GM18511 (cell line): ENCODE results near the gene HOXC4.
"Not testable (repeated sequence)": the region's sequence is repeated elsewhere in the genome, so short reads cannot be mapped to it uniquely, and the experiment has no call there.

Experiments used
- ATAC-seq: cut with Tn5 transposase; IDR thresholded peaks from one replicate; pipeline ENCODE4 v1.9.1; 2021; ENCODE audit warnings: mild to moderate bottlenecking, moderate library complexity; ENCODE audit not compliant: unreplicated experiment

The HOXC4 gene

DNA sequence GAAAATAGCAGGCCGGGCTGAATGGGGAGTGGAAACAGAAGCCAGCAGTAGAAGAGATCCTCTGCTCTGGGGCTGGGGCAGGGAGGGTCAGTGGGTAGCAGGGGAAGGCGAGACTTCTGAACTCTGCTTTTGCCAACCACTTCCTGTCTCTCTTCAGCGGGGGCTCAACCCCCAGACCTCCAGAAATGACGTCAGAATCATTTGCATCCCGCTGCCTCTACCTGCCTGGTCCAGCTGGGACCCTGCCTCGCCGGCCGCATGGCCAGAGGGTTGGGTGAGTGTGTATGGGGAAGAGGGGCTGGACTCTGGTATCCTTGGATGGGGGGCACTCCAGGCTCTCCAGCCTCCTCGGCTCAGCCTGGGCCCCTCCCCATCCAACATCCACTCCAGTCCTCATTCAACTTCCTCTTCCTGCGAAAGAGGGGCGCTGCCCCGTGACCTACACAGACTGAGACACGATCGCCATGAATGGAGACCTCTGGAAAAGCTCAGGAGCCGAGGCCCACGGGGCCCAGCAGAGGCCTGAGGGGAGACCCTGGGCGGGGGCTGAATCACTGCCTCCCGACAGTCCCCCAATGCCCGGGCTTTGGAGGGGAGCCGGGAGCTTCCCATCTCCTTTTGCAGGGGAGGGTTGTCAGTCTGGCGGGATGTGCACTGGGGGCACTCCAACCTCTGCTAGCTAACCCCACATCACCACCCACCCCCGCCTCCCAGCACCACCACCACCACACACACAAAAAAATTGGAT, 458 bp upstream of the HOXC4 start:
- peak; percentile 79 for ATAC-seq

DNA sequence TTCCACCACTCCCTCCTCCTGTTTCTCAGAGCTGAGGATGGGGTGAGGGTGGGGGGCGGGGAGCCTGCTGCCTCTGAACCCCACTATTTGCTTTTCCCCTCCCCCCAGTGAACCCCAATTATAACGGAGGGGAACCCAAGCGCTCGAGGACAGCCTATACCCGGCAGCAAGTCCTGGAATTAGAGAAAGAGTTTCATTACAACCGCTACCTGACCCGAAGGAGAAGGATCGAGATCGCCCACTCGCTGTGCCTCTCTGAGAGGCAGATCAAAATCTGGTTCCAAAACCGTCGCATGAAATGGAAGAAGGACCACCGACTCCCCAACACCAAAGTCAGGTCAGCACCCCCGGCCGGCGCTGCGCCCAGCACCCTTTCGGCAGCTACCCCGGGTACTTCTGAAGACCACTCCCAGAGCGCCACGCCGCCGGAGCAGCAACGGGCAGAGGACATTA, 1.1 kb downstream of the HOXC4 start:
- no peak for ATAC-seq

DNA sequence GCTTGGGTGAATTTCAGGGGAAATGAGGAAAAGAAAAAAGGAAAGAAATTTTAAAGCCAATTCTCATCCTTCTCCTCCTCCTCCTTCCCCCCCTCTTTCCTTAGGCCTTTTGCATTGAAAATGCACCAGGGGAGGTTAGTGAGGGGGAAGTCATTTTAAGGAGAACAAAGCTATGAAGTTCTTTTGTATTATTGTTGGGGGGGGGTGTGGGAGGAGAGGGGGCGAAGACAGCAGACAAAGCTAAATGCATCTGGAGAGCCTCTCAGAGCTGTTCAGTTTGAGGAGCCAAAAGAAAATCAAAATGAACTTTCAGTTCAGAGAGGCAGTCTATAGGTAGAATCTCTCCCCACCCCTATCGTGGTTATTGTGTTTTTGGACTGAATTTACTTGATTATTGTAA, 1.9 kb downstream of the HOXC4 start:
- no peak for ATAC-seq

DNA sequence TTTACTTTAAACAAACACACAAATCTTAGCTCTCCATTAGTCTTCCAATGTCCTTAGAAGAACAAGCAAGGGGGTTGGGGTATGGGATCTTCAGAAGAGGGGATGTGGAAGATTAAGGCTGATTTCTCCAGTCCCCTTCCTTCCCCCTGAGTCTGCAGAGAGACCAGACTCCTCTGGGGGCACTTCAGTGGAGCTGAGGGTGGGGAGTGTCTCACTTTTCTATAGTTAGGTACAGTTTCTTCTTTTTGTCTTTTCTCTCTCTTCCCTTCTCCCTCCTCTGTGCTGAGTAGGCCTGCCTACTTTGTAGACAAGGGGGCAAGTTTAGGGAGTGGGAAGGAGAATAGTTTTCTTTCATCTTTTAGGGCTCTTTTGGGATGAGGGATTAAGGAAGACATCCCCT, 2.5 kb downstream of the HOXC4 start:
- ATAC-seq, result no peak

DNA sequence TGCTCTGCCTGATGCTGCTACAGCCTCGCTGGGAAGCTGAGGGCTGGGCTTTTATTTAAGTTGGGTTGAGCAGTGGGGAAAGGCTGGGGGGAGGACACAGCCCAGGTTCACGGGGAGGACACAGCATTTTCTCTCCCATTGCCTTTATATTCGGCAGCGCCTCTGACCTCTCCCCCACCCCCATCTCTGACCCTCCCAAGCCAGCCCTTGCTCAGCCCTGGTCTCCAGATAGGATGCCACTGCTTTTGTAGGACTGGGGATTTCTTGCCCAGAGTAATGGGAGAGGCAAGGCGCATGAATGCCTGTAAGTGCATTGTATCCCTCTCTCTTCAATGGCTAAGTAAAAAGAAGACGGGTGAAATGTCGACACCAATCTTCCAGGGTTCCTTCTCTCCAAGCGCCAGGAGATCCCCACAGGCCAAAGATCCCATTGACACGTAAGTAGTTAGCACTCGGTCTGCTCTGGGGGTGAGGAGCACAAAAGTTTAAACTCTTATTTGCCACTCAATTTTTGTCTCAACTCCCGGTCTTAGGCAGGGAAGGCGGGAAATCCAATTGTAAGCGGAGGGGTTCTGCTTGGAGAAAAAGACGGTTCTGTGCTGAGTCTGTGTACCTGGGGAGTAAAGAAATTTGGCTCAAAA, 4.6 kb downstream of the HOXC4 start:
- ATAC-seq, result no peak

DNA sequence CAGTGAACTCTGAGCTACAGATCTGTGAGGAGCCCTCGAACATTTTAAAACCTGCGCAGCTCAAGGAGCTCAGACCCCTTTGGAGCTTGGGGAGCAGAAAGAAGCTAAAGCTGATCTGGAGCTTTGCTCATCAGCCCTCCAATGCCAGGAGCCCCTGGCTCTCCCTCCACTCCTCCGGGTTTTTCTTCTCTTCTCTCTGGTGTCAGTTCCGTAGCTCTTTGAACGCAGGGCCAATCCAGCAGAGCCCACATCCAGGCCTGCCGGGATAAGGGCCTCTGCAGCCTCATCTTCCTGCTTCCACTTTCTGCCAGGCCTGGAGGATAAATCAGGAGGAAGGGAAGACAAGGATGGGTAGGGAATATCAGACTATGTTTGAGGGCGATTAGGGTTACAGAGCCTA, 6.0 kb downstream of the HOXC4 start:
- no peak for ATAC-seq

DNA sequence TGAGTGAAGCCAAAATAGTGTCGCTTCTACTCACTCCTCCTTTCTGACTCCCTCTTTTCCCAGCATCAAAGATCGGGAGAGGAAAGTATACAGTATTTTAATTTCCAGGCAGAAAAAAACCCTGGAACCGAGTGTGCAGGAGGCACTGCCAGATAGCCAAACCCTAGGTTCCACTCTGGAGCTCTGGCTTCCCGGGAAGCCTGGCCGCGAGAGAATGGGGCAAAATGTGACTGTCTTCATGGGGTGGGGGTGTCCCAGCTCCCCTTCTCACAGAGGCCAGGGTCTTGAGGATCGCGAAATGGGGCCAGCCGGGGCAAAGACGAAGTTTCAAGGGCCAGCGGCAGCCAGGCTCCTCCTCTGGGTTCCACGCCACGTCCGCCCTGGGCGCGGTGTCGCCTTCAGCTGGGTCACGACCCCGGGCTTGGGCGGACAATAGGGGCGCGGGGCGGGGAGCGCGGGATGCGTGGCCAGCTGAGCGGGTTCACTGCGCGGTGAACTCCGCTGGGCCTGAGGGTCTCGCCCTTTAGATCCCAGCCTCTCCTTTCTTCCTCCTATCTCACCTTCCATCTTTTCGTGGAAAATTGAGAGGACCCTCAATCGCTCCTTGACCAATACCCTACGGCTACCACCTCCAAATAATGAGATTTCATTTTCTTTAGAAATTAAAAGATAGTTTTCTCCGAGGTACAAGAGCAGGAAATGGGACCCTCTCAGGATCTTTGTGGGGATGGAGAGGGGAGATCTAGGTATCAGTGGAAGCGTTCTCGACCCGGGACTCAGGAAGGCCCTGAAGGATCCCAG, 6.7 kb downstream of the HOXC4 start:
- ATAC-seq, result no peak

DNA sequence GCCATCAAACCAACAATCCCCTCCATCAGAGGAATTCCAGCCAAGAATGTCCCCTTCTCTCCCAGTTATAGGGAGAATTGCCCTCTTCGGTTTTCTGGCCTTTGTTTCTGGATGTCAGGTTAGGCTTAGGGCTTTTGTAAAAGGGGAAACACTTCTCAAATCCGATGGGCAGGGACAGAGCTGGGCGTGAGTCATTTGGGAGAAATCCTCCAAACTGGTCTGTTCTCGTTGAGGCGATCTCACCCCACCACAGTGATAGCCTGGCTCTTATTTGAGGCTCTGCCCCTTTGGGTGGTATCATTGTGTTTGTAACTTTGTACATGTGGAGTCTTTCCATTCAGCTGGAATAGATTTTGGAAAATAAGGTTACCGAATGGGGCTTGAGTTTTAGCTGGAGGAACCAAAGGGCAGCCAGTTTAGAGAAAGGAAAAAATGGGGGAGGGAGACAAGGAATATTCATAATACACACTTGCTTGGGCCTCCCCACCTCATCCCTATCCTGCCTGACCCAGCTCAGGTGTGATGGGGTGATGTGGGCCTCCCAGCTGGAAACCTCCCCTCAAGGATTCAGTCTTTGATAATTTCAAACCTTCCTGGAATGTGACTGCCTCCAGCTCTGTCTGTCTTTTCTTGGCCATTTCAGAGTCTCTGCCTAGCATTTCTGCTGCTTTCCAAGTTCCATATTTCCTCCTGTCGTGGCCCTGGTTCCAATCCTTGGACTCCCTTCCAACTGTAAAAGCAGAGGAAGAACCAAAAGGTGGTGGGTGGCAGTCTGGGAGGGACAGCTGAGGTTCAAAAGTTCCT, 7.5 kb downstream of the HOXC4 start:
- no peak for ATAC-seq

DNA sequence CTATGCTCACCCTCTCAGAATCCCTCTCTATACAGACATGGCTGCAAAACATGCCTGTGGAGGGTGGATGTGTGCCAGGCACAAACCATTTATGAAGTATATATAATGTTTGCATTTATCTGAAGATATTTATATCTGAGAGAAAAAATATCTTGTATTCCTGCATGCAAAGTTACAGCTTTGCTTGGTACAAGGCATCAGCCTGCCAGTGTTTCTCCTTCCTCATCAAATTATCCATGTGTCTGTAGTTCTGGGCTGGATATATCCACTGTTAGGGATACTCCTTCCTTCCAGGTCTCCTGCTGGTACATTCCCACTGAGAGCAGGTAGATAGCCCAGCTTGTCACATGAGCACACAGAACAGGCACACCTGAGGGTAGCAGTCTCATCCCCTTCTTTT, 12.0 kb downstream of the HOXC4 start:
- ATAC-seq, result no peak

DNA sequence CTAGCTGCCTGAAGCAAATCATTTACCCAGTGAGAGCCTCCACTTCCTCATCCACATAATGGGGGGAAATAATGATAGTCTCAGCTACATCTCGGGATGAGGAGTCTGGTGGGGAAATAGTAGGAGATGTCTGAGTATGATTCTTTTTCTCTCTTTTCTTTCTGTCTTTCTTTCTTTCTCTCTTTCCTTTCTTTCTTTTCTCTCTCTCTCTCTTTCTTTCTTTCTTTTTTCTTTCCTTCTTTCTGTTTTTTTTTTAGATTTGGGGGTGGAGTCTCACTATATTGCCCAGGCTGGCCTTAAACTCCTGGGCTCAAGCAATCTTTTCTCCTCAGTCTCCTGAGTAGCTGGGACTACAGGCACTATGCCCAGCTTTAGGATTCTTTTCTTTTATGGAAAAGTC, 12.8 kb downstream of the HOXC4 start:
- no peak for ATAC-seq

DNA sequence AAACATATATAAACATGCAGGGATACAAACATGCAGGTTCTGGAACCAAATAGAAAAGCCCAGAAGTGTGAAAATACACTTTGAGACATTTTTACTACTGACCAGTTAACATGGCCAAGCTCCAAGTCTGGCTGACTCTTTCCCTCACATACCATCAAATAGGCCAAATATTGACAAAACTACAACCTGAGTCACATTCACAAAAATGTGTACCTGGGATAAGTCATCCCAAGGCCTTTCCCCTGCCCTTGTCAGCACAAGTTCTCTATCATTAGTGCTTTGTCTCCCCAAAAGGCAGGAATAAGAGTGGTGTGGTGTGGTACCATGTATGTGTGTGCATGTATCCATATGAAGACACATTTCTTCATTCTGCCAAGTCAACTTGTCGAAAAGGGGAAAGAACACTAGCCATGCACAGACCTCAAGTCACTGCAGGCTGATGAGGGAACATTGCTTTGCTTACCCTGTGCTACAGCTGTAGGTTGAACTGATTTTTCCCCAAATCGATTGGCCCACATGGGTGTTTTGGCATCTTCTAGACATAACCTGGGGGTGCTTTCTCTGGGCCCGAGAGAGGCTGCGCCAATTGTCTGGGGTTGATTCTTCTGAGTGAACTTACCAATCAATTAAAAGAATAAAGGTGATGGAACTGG, 14.9 kb downstream of the HOXC4 start:
- ATAC-seq, result no peak

DNA sequence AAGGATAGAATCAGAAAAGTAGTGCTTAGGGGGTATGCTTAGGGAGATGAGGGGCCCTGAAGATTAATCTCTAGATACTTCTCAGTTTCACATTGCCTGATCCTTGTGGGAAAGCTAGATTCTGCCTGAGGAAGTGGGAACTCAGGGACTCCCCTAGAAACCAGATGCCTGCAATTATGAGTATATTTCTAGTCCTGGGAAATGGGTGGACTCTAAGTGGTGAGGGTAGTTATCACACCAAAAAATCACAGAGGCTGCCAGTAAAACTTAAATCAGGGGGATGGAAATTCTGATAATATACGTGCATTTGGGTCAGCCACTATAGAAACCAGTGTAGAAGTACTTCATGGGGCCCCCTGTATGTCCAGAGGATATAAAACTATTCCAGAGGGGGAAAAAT, 18.3 kb downstream of the HOXC4 start:
- ATAC-seq, result no peak

DNA sequence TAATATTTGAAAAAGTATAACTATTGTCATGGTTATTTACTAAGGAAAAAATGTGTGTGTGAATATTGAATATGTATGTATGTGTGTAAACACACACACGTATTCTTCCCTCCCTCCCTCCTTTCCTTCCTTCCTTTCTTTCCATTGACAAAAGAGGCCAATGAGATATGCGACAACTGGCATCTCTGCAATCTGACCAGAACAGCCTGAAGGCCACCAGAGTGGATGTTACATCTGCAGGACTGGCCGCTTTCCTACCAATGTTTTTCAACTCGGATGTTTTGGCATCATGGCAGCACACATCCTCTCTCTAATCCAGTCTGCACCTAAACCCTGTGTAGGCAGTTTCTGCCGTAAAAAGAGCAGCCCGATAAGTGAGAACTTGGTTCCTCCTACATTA, 20.7 kb downstream of the HOXC4 start:
- ATAC-seq, result no peak

DNA sequence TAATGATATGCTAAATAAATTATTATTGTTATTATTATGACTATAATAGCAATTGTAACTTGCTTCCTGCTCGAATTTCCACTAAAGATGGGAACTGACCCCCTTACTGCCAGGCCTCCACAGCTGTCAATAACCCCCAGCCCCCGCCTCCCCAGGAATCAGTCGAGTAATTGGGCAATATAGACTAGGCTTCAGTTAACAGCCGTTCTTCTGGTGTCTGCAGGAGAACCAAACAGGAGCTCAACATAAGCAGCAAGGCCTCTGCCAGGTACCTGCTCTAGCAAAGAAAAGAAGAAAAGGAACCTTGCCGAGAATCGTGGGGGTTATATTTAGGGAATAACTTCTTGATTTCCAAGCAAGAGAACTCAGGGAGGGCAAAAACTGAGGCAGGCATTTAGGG, 21.8 kb downstream of the HOXC4 start:
- ATAC-seq, result no peak

DNA sequence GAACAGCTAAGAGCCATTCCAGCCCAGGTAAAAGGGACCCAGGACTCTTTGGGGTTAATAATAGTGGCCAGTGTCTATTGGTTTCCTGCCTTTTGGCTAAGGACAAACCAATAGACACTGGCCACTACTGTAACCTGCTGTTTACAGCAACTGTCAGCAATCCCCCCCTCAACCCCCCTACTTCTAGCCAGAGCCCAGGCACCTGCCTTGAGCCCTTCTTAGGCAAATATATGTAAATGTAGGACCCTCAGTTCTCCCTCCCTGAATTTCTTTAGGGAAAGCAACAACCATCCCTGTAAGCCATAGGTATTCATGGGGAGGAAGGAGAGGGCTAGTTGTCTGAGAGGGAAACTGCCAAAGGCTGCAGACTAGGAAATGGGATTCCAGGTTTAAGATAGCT, 22.3 kb downstream of the HOXC4 start:
- no peak for ATAC-seq

DNA sequence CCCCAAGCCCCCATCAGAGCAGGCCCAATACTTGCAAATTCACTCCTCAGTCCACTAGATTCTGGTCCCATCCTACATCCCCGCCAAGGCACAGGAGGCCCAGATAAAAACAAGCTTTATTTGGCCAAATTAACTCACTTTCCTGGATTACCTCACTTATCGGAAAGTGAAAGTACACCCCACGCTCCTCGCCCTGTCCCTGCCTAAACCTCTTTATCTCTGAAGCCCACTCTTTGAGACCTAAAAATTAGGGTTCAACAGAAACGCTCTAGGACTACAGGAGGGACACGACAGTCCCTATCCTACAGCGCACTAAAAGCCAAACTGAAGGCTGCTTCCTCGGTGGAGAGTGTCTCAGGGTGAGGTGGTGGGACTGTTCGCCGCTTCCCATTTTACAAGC, 24.2 kb downstream of the HOXC4 start:
- not testable (repeated sequence) for ATAC-seq

DNA sequence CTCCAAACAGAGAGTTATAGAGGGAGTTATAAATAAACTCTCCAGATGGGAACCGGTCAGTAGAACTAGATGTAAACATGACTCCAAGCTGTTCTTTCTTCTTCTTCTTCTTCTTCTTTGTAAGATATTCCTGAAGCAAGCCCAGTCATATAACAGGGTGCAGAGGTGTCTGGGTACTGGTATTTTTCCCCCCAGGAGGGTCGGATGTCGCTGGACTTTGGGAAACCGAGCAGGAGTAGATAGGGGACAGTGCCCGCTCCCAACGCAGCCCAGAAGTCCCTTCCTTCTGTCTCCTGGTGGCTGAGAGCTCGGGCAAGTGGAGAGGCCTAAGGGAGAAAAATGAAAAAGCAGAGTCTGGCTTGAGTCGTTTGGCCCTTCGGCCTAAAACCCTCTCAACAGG, 25.5 kb downstream of the HOXC4 start:
- not testable (repeated sequence) for ATAC-seq

DNA sequence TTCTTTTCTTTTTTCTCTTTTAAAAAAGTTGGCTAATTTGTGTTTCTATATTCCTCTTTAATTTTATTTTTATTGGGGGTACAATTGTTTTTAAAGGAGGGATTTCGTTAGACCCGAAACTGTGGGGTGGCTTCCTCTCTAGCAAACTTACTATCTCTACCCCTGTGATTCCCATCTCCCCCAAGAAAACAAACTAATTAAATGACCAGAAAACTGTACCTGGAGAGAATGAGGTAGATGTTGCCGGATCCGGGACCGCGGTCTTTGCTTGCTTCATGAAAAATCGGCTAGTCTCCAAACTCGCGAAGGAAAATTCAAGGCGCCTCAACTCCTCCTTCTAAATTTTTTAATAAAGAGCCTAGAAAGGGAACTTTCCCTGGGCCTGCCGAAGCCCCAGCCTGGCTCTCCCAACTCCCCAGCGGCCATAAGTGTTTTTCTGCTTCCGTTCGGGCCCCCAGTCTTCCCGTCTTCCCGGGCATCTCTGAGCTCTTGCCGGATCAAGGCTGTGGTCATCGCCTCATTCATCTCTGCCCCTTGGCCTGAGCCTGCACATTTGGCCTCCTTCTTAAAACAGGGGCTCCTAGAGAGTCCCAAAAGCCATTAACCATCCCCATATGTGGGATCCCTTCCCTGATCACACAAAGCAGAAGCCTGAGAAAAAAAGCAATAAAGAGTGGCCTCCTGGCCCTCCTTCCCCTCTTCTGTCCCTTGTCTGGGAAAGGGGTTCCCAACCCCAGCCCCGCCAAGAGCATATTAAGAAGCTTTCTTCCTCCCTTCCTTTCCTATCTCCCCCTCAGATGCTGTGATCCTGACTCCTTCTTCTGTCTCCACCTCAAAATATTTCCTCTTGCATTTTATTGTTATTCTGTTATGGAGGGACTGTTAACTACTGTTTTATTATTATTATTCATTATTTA, 26.6 kb downstream of the HOXC4 start:
- not testable (repeated sequence) for ATAC-seq

DNA sequence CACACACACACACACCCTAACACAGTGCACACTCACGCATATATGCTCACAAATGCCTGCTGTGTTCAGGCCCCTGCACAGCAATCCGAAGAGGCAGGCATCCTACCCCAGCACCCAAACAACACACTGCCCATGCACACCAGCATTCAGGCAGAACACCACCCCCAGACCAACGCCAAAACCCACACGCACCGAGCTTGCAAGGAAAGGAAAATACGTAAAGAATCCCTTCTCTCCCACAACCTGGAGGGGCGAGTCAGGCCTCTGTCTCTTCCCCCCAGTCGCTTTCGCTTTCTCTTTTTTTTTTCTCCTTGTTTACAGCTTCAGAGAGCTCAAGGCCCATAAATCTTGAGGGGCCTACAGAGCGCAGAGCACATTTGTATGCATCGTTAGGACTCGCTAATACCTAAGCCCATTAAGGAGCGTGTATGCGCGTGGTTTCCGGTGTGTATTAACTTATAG, 27.4 kb downstream of the HOXC4 start:
- not testable (repeated sequence) for ATAC-seq
